HepG2 (cell line): ENCODE measurements around the gene GNAT3. TPM values are rescaled to one million over a fixed set of nuclear protein-coding genes. Genes with fewer than 3 reads are reported as not detected.

Source experiments
- ATAC-seq: fragments of 200-7000 bp; cut with Tn5 transposase; 3 replicates; pipeline ENCODE4 v1.9.1; 2020; ENCODE audit warnings: mild to moderate bottlenecking, moderate library complexity
- BruUV-seq: library from RNA; stranded (reverse); fragments of 400-500 nt; replicated peaks from 2 replicates; lab custom pipeline; 2021; lab: Mats Ljungman, UMichigan
- CTCF ChIA-PET: fragments of 300-600 bp; formaldehyde crosslinking; extraction: SDS; loops from one replicate; lab custom pipeline; 2021; ENCODE audit warnings: low total read pairs, inconsistent platforms, low intra/inter-chr PET ratio; lab: Yijun Ruan, JAX
- POLR2A ChIA-PET: fragments of 350-600 bp; sonication (Branson Sonifier 250); formaldehyde crosslinking; loops from one replicate; lab custom pipeline; 2020; ENCODE audit warnings: antibody characterized with exemption, inconsistent platforms; lab: Yijun Ruan, JAX
- DNase-seq: peaks from one replicate; pipeline ENCODE4 v3.0.0-alpha.2; 2015; ENCODE audit warnings: low spot score
- FAIRE-seq: peaks from 3 replicates; lab custom pipeline; 2011; peaks lifted over from hg19 to GRCh38; lab: Jason Lieb, UNC
- H2AFZ ChIP-seq: one replicate; pipeline ENCODE4 v1.6.1; 2011; ENCODE audit warnings: low read length, inconsistent platforms
- H3K27ac ChIP-seq: fragments of 300-600 bp; 3 replicates; pipeline ENCODE4 v1.8.0; 2011; ENCODE audit warnings: mixed run types, mild to moderate bottlenecking, mixed read lengths, low read length, inconsistent platforms; ENCODE audit not compliant: insufficient read depth; ENCODE audit errors: extremely low read length
- H3K27me3 ChIP-seq, 2 experiments: fragments of 200-600 bp in 1 of 2; 2 replicates in 1 of 2; 3 replicates in 1 of 2; pipeline versions ENCODE4 v1.6.0 to v1.8.0; 2011; ENCODE audit warnings: low read length in 2 of 2, mild to moderate bottlenecking in 2 of 2, moderate library complexity in 2 of 2, inconsistent platforms in 1 of 2; ENCODE audit not compliant: insufficient read depth in 2 of 2, control insufficient read depth in 1 of 2
- H3K36me3 ChIP-seq, 2 experiments: fragments of 200-600 bp in 1 of 2; replicated peaks in 1 of 2; 2 replicates in 1 of 2; 3 replicates in 1 of 2; pipeline versions ENCODE4 v1.5.1 to v1.8.0; 2011; ENCODE audit warnings: low read length in 2 of 2, inconsistent platforms in 1 of 2; ENCODE audit not compliant: insufficient read depth in 2 of 2, control insufficient read depth in 1 of 2
- H3K4me1 ChIP-seq: 2 replicates; pipeline ENCODE4 v1.5.1; 2012; ENCODE audit warnings: low read length, inconsistent platforms; ENCODE audit not compliant: insufficient read depth
- H3K4me2 ChIP-seq: 2 replicates; pipeline ENCODE4 v1.6.0; 2011; ENCODE audit warnings: low read depth, low read length, inconsistent platforms
- H3K4me3 ChIP-seq, 3 experiments: fragments of 200-600 bp in 1 of 3; sonication (generic), shearing (Covaris generic) in 1 of 3; replicated peaks in 1 of 3; 2 replicates each; pipeline ENCODE4 v1.5.1; 2011 to 2016; ENCODE audit warnings: low read length in 3 of 3, inconsistent platforms in 2 of 3, low read depth in 2 of 3, mild to moderate bottlenecking in 2 of 3, control low read depth in 1 of 3, mixed read lengths in 1 of 3; ENCODE audit not compliant: insufficient read depth in 1 of 3
- H3K79me2 ChIP-seq: one replicate; pipeline ENCODE4 v1.6.1; 2011; ENCODE audit warnings: low read length, inconsistent platforms; ENCODE audit not compliant: insufficient read depth
- H3K9ac ChIP-seq: 2 replicates; pipeline ENCODE4 v1.6.0; 2011; ENCODE audit warnings: mild to moderate bottlenecking, low read depth, low read length, inconsistent platforms; ENCODE audit not compliant: insufficient read depth
- H3K9me3 ChIP-seq: 2 replicates; pipeline ENCODE4 v1.5.1; 2012; ENCODE audit warnings: mild to moderate bottlenecking, low read length
- H4K20me1 ChIP-seq: 2 replicates; pipeline ENCODE4 v1.6.0; 2011; ENCODE audit warnings: inconsistent platforms, mild to moderate bottlenecking, low read length, moderate library complexity; ENCODE audit not compliant: insufficient read depth
- ARNT ChIP-seq: fragments of 450-650 bp; IDR thresholded peaks from 2 replicates; pipeline ENCODE4 v1.6.1; 2017
- GTF3A ChIP-seq: sonication (generic); formaldehyde crosslinking; conservative IDR thresholded peaks from 2 replicates; pipeline ENCODE4 v1.4.0; 2020; ENCODE audit warnings: mild to moderate bottlenecking, missing genetic modification reagents
- JDP2 ChIP-seq: sonication (generic); formaldehyde crosslinking; IDR thresholded peaks from 2 replicates; pipeline ENCODE4 v1.8.1; 2022; ENCODE audit warnings: missing genetic modification reagents, borderline replicate concordance
- PAF1 ChIP-seq: IDR thresholded peaks from 2 replicates; pipeline ENCODE4 v1.6.1; 2016; ENCODE audit warnings: missing genetic modification reagents, missing compliant biosample characterization
- PCBP1 ChIP-seq: fragments of 200-400 bp; formaldehyde crosslinking; IDR thresholded peaks from 2 replicates; pipeline ENCODE4 v1.6.1; 2017; ENCODE audit warnings: mild to moderate bottlenecking, low read depth, low read length, borderline replicate concordance
- SAP130 ChIP-seq: IDR thresholded peaks from 2 replicates; pipeline ENCODE4 v1.6.1; 2016; ENCODE audit warnings: low read depth
- ZFP1 ChIP-seq: IDR thresholded peaks from 2 replicates; pipeline ENCODE4 v1.6.1; 2016
- ZNF160 ChIP-seq: sonication (generic); formaldehyde crosslinking; IDR thresholded peaks from 2 replicates; pipeline ENCODE4 v1.8.0; 2022; ENCODE audit warnings: mild to moderate bottlenecking, inconsistent platforms, missing genetic modification reagents
- ZNF207 ChIP-seq: fragments of 450-650 bp; IDR thresholded peaks from 2 replicates; pipeline ENCODE4 v1.6.1; 2016; ENCODE audit warnings: antibody characterized with exemption, borderline replicate concordance
- ZNF234 ChIP-seq: sonication (generic); formaldehyde crosslinking; conservative IDR thresholded peaks from 2 replicates; pipeline ENCODE4 v1.5.1; 2020; ENCODE audit warnings: mild to moderate bottlenecking, missing genetic modification reagents
- ZNF335 ChIP-seq: sonication (generic); formaldehyde crosslinking; IDR thresholded peaks from 2 replicates; pipeline ENCODE4 v1.4.0; 2020; ENCODE audit warnings: missing genetic modification reagents
- ZNF446 ChIP-seq: sonication (generic); formaldehyde crosslinking; IDR thresholded peaks from 2 replicates; pipeline ENCODE4 v1.5.0; 2020; ENCODE audit warnings: mild to moderate bottlenecking, missing genetic modification reagents
- ZNF564 ChIP-seq: sonication (generic); formaldehyde crosslinking; IDR thresholded peaks from 2 replicates; pipeline ENCODE4 v1.8.1; 2023; ENCODE audit warnings: mild to moderate bottlenecking, missing genetic modification reagents
- ZNF703 ChIP-seq: sonication (generic); formaldehyde crosslinking; IDR thresholded peaks from 2 replicates; pipeline ENCODE4 v1.5.1; 2020; ENCODE audit warnings: missing genetic modification reagents, mild to moderate bottlenecking, moderate library complexity, borderline replicate concordance
- WGBS: methylation state at CpG from one replicate; pipeline ENCODE4 v1.1.6; 2017; ENCODE audit warnings: low lambda C conversion rate; 5-methylcytosine and 5-hydroxymethylcytosine counted together
- in situ Hi-C: cut with HindIII; loops from 2 replicates; pipeline ENCODE4 v1.10.0; 2017; ENCODE audit warnings: low pct_unique_long_range_greater_than_20kb; ENCODE audit not compliant: extremely low pct_ligation_motif_present
- intact Hi-C: fragments of 100-400 bp; cut with micrococcal nuclease; formaldehyde crosslinking; loops from one replicate; pipeline ENCODE4 v1.10.0; 2022; ENCODE audit not compliant: unreplicated experiment
- polyA plus RNA-seq, 8 experiments: library from polyadenylated mRNA; depleted of rRNA in 3 of 8; stranded (reverse) in 7 of 8; unstranded in 1 of 8; fragments of >200 nt; fragmentation: Illumina TruSeq in 4 of 8; extraction: Trizol in 4 of 8; gene quantifications; 2 replicates each; pipeline versions ENCODE4 v1.2.1 to v1.2.3, GENCODE V29; 2011 to 2016; ENCODE audit warnings: low read depth in 4 of 8, missing spikeins in 1 of 8, mixed read lengths in 1 of 8; ENCODE audit not compliant: insufficient read depth in 1 of 8
- total RNA-seq, 5 experiments: library from RNA; depleted of rRNA; stranded (reverse); fragments of >200 nt; fragmentation: Illumina TruSeq; extraction: Trizol; gene quantifications; 2 replicates each; pipeline ENCODE4 v1.2.3, GENCODE V29; 2016; ENCODE audit warnings: low read depth in 1 of 5
- TF ChIP-seq, protein P1 (sequence below): sonication (generic); formaldehyde crosslinking; IDR thresholded peaks from 2 replicates; pipeline ENCODE4 v1.4.0; 2020; ENCODE audit warnings: mild to moderate bottlenecking, missing genetic modification reagents, borderline replicate concordance
- TF ChIP-seq, protein P2 (sequence below): IDR thresholded peaks from 2 replicates; pipeline ENCODE4 v1.6.1; 2016; ENCODE audit warnings: mild to moderate bottlenecking

GNAT3 gene
- total and polyA plus RNA-seq, 2 of the 13 experiments (the other 11 are each of a cell fraction or from before 2014, with no cell fraction given), result not detected

DNA sequence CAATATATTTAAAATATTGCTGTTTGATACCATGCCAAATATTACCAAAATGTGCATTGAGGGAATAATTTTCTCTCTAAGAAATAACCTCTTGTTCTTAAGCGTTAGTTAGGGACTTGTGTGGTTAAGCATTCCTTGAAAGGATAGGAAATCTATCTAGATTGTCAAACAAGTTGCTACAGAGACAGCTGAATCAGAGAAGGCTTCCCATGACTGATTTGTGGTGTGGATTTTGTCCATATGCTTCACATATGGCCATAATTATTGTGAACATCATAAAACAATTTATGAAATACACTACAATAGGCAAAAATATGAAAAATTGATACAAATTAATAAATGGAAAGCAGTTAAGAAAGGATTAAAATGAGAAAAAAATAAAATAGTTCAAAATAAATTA is 96.3 kb downstream of the GNAT3 start:
- Histone ChIP-seq H3K9ac (no peak overlapping the region), H3K4me2 (no peak overlapping the region), H3K4me1 (no peaks in the 10 kb centered on the region), H2AFZ (no peak overlapping the region), H3K4me3 (no peak overlapping the region), H3K27me3 (no peaks in the 10 kb centered on the region), H3K9me3 (no peaks in the 10 kb centered on the region), H3K36me3 (no peaks in the 10 kb centered on the region), H4K20me1 (no peaks in the 10 kb centered on the region), H3K27ac (no peak overlapping the region), H3K79me2 (no peaks in the 10 kb centered on the region)
- 24% methylated on average over 1 of the region's 1 CpG for WGBS
- TF ChIP-seq ZNF446 (CRISPR knock-in tag) (no peak), ZNF335 (CRISPR knock-in tag) (no peak), PCBP1 (no peak), PAF1 (CRISPR knock-in tag) (no peak), ZFP1 (CRISPR knock-in tag) (no peak), ZNF160 (no peak), ZNF703 (no peak), SAP130 (CRISPR knock-in tag) (no peak)
- ChIA-PET CTCF (no interaction called here), POLR2A (no interaction called here)
- FAIRE-seq (no peak), ATAC-seq (no peak), DNase-seq (no peak)
- no TSS peak for BruUV-seq
- in situ Hi-C loops (no loop called here), intact Hi-C loops (no loop called here)

DNA sequence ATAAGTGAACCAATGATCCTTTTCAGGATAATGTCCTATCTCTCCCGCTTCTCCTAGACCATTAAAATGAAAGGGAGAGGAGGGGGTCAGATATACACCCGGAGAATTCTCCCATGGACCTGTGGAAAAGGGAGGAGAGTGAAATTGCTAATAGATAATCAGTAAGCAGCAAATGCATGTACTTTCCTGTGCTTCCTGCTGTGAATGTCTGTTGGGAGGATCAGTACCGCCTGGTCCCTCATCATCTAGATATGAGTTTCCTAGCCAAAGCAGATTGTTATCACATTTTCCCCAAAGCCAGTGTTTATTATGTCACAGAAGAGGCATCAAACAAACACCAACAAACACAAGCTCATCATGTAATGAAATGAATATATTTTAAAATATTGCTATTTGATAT is 96.8 kb downstream of the GNAT3 start:
- BruUV-seq, result no TSS peak
- CTCF ChIA-PET, result no interaction called here
- TF ChIP-seq ARNT, result no peak
- TF ChIP-seq ZNF564 (CRISPR knock-in tag), result no peak
- TF ChIP-seq, protein P1, sequence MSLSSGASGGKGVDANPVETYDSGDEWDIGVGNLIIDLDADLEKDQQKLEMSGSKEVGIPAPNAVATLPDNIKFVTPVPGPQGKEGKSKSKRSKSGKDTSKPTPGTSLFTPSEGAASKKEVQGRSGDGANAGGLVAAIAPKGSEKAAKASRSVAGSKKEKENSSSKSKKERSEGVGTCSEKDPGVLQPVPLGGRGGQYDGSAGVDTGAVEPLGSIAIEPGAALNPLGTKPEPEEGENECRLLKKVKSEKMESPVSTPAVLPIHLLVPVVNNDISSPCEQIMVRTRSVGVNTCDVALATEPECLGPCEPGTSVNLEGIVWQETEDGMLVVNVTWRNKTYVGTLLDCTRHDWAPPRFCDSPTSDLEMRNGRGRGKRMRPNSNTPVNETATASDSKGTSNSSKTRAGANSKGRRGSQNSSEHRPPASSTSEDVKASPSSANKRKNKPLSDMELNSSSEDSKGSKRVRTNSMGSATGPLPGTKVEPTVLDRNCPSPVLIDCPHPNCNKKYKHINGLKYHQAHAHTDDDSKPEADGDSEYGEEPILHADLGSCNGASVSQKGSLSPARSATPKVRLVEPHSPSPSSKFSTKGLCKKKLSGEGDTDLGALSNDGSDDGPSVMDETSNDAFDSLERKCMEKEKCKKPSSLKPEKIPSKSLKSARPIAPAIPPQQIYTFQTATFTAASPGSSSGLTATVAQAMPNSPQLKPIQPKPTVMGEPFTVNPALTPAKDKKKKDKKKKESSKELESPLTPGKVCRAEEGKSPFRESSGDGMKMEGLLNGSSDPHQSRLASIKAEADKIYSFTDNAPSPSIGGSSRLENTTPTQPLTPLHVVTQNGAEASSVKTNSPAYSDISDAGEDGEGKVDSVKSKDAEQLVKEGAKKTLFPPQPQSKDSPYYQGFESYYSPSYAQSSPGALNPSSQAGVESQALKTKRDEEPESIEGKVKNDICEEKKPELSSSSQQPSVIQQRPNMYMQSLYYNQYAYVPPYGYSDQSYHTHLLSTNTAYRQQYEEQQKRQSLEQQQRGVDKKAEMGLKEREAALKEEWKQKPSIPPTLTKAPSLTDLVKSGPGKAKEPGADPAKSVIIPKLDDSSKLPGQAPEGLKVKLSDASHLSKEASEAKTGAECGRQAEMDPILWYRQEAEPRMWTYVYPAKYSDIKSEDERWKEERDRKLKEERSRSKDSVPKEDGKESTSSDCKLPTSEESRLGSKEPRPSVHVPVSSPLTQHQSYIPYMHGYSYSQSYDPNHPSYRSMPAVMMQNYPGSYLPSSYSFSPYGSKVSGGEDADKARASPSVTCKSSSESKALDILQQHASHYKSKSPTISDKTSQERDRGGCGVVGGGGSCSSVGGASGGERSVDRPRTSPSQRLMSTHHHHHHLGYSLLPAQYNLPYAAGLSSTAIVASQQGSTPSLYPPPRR (CRISPR knock-in tag), result no peak
- TF ChIP-seq, protein P2, sequence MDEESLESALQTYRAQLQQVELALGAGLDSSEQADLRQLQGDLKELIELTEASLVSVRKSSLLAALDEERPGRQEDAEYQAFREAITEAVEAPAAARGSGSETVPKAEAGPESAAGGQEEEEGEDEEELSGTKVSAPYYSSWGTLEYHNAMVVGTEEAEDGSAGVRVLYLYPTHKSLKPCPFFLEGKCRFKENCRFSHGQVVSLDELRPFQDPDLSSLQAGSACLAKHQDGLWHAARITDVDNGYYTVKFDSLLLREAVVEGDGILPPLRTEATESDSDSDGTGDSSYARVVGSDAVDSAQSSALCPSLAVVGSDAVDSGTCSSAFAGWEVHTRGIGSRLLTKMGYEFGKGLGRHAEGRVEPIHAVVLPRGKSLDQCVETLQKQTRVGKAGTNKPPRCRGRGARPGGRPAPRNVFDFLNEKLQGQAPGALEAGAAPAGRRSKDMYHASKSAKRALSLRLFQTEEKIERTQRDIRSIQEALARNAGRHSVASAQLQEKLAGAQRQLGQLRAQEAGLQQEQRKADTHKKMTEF (CRISPR knock-in tag), result no peak
- TF ChIP-seq GTF3A (CRISPR knock-in tag), result no peak
- no peak for TF ChIP-seq ZNF207
- TF ChIP-seq ZNF234 (CRISPR knock-in tag), result no peak
- no peak for TF ChIP-seq JDP2

More for the DNA sequence above, 96.8 kb downstream of the GNAT3 start:
- no peak for FAIRE-seq
- no peak overlapping the region for H3K4me2 ChIP-seq
- H3K79me2 ChIP-seq, result no peaks in the 10 kb centered on the region
- H2AFZ ChIP-seq, result no peak overlapping the region
- 42% methylated on average over 3 of the region's 3 CpGs for WGBS
- ATAC-seq, result no peak
- H3K9me3 ChIP-seq, result no peaks in the 10 kb centered on the region
- H4K20me1 ChIP-seq, result no peaks in the 10 kb centered on the region
- no peak overlapping the region for H3K9ac ChIP-seq
- intact Hi-C loops (no loop called here), in situ Hi-C loops (no loop called here)
- H3K27me3 ChIP-seq, result no peaks in the 10 kb centered on the region
- no peak for DNase-seq
- POLR2A ChIA-PET, result no interaction called here
- H3K36me3 ChIP-seq, result no peaks in the 10 kb centered on the region
- H3K4me3 ChIP-seq, result no peak overlapping the region
- no peaks in the 10 kb centered on the region for H3K4me1 ChIP-seq
- H3K27ac ChIP-seq, result no peak overlapping the region
